ENCODE measurements around the gene IPCEF1.
"Not testable (repeated sequence)": the region's sequence is repeated elsewhere in the genome, so short reads cannot be mapped to it uniquely, and the experiment has no call there.

GRCh38 chr6:154241061-154241460 lies 115.5 kb downstream of the IPCEF1 start:
- TF ChIP-seq, protein P1, sequence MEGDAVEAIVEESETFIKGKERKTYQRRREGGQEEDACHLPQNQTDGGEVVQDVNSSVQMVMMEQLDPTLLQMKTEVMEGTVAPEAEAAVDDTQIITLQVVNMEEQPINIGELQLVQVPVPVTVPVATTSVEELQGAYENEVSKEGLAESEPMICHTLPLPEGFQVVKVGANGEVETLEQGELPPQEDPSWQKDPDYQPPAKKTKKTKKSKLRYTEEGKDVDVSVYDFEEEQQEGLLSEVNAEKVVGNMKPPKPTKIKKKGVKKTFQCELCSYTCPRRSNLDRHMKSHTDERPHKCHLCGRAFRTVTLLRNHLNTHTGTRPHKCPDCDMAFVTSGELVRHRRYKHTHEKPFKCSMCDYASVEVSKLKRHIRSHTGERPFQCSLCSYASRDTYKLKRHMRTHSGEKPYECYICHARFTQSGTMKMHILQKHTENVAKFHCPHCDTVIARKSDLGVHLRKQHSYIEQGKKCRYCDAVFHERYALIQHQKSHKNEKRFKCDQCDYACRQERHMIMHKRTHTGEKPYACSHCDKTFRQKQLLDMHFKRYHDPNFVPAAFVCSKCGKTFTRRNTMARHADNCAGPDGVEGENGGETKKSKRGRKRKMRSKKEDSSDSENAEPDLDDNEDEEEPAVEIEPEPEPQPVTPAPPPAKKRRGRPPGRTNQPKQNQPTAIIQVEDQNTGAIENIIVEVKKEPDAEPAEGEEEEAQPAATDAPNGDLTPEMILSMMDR (IDR thresholded peaks at IDR 0.05; ENCODE audit: poor library complexity, severe bottlenecking): not testable (repeated sequence)
- not testable (repeated sequence) for TF ChIP-seq POLR2AphosphoS5 (IDR thresholded peaks at IDR 0.05); MXI1 (conservative IDR thresholded peaks at IDR 0.05; ENCODE audit: poor library complexity, severe bottlenecking); TAF1 (IDR thresholded peaks at IDR 0.05; ENCODE audit: low read depth); EZH2 (IDR thresholded peaks at IDR 0.05; ENCODE audit: borderline replicate concordance, insufficient read depth, low read length, poor library complexity, severe bottlenecking)
